Brain pericyte (primary cell): Measurements from ENCODE around the gene TBL1X.
"Not testable (repeated sequence)": the region's sequence is repeated elsewhere in the genome, so short reads cannot be mapped to it uniquely, and the experiment has no call there.

ENCODE experiments used
- DNase-seq: peaks from one replicate; pipeline ENCODE4 v3.0.0-alpha.2; 2012; ENCODE audit warnings: low read depth, low spot score

TBL1X gene

DNA sequence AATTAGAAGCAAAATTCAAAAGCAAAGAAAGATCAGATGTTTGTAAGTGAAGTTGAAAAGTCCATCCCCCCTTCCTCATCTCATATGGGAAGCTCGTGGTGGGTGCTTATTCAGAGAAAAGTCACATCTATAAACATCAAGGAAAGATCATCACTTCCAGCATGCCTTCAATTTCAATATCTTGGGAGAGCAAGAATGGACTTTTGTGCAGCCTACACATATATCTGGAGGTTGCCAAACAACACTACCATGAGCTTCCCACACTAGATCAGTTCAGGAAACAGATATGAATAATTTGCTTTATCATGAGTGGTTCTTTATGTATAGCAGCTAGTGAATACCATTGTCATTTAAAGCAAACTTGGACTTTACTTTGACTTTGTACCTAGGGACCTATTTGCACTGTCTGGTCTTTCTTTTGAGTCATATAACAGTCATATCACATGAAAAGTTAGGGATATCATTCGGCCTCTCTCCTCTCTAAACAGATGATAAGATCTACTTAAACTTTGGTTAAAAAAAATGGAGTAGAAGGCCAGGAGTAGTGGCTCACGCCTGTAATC is 5.6 kb upstream of the TBL1X start:
- no peak for DNase-seq

GRCh38 chrX:9461087-9461486 is 3.8 kb upstream of the TBL1X start:
- DNase-seq = no peak

DNA sequence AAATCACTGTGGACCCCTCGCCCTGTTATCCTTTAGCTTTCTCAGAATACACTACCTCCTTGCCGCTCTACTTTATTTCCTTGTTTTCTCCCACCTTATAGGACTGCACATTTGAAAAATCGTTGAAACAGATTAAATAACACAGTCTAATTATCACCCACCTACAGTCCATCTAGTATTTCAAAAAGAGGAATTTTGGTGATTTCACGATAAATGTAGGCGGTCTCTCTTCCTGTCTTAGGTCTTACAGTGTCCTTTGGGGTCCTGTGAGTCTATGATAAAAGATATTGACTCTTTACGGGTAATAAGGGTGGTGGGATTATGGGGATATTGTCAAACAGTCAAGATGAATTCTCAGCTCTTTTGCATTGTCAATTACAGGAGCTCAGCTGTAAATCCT is 2.4 kb upstream of the TBL1X start:
- no peak for DNase-seq

- DNase-seq = no peak
Measured at GRCh38 chrX:9465380-9466123, 694 bp downstream of the TBL1X start.

- no peak for DNase-seq
Measured at GRCh38 chrX:9466124-9466495, 1.3 kb downstream of the TBL1X start.

GRCh38 chrX:9466736-9467135 is 1.9 kb downstream of the TBL1X start:
- no peak for DNase-seq

DNA sequence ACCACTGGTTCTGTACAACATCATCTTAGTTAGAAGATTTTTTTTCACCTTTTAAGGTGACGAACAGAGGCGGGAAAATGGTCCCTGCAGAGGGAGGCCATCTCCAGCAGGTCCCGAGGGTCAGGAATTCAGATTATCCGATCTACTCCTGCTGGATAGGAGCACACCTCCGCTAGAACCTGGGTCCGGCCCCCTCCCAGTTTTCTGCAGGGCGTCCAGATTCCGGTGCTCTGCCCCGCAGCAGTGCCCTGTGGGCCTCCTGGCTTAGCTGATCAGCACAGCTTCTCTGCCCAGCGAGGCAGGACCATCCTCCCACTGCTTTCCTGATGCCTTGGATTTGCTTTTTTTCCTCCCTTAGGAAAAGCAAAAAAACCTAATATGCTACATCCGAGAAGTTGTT is 2.3 kb downstream of the TBL1X start:
- DNase-seq = no peak

DNA sequence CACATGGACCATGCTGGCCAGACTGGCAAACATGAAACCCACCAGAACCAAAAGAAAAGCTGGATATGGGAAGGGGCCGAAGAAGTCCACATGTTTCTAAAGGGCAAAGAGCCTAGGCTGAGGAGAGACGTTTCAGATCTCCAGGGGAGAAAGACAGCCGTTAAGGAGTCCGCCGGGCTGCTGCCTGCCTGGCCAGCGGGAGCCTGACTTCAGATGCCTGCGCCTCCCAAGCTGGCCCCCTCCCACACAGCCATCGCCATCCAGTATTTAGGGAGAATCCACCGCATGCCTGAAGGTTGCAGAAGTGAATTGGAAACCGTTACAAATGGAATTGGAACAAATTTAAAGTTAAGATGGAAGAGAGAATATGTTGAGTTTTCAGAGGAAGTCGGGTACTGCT is 2.9 kb downstream of the TBL1X start:
- no peak for DNase-seq

GRCh38 chrX:9471571-9471985 is 6.7 kb downstream of the TBL1X start:
- DNase-seq = no peak

- DNase-seq = no peak
Measured at GRCh38 chrX:9473708-9474107, 8.8 kb downstream of the TBL1X start.

- DNase-seq = not testable (repeated sequence)
Measured at GRCh38 chrX:9475417-9475816, 10.6 kb downstream of the TBL1X start.

- no peak for DNase-seq
Measured at GRCh38 chrX:9475984-9476383, 11.1 kb downstream of the TBL1X start.

DNA sequence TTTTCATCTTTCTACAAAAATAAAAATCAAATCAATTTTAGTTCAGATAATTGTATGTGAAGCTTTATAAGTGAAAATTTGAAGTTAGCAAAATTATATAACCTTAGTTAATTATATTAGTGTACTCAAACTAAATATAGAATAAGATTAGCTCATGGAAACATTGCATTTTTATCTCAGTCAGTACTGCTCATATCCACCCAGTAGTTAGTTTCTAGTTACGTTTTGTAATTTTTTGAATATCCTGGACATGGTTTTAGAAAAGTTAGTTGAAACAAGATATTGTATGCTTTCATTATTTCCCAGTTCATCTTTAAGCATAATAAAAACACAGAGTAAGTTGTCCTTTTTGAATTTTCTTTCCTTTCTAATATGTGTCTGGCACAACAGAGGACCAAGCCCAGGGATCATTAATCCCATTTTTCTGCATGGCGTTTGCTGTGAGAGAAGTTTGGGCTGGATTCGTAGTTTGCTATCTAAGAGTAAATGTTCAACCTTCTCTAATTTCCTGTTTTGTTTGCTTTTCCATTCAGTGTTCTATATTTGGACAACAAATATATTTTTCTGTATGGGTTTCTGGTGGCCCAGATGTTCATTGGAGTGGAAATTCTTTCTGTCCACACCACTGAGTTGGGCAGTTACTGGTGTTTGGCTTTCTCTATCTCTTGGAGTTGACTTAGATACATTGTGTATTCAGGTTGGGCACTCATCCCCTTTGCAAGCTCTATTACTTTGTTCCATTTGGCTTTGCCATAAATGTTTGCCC is 12.1 kb downstream of the TBL1X start:
- no peak for DNase-seq

GRCh38 chrX:9482408-9482807 is 17.6 kb downstream of the TBL1X start:
- DNase-seq = no peak

DNA sequence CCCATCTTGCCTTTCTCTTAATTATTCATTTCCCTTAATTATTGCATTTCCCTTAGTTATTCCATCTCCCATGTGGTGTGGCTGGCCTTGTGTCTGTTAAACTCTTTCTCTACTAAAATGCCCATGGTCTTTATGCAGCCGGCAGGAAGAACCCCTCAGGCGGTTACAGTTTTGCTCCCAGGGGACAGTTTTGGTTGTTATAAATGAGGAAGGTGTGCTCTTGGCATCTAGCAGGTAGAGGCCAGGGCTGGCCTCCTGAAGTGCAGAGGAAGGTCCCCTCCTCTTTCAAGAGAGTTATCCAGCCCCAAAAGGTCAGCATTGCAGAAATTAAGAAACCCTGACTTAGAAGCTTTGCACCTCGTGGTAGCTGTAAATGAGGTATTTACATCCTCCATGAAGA is 18.0 kb downstream of the TBL1X start:
- no peak for DNase-seq

GRCh38 chrX:9483376-9483775 is 18.5 kb downstream of the TBL1X start:
- no peak for DNase-seq

DNA sequence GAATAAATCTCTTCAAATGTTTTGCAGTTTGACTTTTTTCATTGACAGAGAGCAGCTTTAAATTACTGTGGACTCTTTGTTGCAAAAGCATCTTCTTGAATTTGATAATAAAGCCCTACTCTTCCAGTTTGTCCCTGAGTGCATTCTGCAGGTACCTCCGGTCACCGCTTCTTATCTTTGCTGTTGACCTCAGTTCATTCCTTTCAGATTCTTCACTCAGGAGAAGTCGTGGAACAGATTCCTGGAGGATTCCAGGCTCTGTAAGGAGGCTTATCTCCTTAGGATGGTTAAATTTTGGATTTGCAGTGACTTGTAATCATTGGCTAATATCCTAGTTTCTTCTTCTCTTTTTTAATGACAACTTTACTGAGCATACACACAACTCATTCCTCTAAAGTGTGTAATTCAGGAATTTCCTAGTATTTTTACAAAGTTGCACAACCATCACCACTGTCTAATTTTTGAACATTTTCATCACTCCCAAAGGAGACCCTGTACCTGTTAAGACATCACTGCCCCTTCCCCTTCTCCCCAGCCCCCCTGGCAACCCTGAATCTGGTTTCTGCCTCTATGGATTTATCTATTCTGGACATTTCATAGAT is 22.0 kb downstream of the TBL1X start:
- DNase-seq = no peak

- DNase-seq = no peak
Measured at GRCh38 chrX:9488586-9488985, 23.7 kb downstream of the TBL1X start.

DNA sequence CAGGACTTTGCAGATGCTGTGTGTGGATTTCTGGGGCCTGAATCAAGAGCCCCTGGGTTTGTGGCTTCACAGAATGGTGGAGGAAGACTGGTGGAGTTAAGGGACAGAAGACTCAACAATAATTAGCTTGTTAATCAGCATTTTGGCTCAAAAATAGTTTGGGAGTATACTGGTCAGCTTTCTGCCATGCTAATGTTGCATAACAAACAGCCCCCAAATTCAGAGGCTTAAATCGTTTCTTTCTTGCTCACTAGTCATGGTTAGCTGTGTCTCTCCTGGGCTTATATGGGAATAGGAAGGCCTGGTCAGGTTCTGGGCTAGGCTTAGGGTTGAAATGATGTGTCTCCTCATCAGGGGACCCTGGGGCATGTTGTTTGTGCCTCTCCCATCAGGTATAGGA is 24.4 kb downstream of the TBL1X start:
- DNase-seq = no peak

DNA sequence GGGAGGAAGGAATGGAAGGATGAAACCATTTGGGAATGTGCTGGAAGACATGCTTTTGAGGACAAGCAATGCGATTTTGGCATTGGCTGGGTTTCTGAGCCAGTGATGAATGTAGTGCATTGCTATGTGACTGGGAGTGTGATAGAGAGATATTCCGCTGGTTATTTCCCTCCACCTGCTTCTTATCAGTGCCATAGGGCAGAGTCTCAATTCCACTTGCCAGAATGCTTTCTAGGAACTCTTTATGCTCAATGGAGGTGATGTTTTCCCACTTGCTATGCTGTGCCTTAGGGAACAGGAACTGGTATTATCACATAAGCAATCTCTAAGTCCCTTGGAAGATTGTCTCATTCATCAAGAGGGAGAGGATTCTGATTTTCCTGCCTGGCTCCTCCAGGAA is 28.0 kb downstream of the TBL1X start:
- DNase-seq = no peak

DNA sequence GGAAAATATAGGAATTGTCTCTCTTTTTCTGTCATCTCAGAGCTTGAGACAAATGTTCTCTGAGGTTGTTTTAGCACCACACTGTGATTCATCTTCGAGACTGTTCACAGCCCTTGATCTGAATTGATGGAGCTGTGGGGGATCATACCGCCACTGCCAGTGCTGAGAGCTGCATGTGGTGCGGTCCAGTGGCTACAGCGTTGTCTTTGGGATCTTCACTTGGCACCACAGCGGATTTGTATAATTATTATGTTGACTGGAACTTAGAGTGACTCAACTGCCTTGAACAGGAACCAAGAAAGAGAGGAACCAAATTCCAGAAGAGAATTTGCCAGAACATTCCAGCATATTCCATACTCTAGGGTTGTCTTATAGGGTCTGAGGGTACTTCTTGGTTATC is 29.1 kb downstream of the TBL1X start:
- no peak for DNase-seq

DNA sequence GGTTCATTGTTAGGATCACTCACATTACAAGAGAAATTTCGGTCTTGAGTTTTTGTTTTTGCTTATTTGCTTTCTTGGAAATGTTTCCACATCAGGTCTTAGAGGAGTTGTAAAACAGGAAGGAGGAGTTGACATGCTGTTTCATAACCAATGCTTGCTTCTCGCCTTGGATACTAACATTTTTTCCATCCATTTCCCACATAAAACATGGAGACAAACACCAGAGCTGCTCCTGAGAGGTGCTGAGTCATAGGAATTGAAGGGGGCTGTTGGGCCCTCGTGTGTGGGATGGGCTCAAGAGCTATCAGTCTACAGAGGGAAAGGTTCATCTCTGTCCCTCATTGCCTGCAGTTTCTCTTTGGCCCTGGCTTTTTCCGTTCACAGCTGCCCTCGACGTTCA is 29.9 kb downstream of the TBL1X start:
- no peak for DNase-seq

DNA sequence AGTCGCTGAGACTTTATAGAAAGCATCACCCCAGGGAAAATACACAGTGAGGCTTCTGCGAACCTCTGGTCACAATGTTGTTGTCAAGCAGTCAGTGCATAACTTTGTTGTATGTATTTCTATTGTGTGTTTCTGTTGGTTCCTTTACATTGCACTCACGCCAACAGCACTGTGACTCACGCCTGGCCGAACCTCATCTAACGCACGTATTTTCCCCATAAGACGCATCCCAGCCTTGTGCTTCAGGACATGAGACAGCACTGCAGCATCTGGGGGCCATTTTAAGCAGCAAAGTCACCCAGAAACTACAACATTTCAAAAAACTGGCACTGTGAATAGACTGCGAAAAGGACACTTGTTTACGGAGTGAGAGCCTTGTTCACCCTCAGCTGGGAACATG is 30.6 kb downstream of the TBL1X start:
- DNase-seq = no peak
